K562 (cell line): ENCODE measurements around the gene SEC14L3. TPM values are rescaled to one million over a fixed set of nuclear protein-coding genes. Genes with fewer than 3 reads are reported as not detected.

Experiments
- BCLAF1 ChIP-seq, 2 experiments: fragments of 450-650 bp in 1 of 2; IDR thresholded peaks; 2 replicates each; pipeline ENCODE4 v1.6.1; 2011 to 2017; ENCODE audit warnings: low read depth in 2 of 2, antibody characterized with exemption in 1 of 2, borderline replicate concordance in 1 of 2, low read length in 1 of 2, mild to moderate bottlenecking in 1 of 2, mixed read lengths in 1 of 2; ENCODE audit not compliant: control insufficient read depth in 1 of 2
- CHD2 ChIP-seq: IDR thresholded peaks from 2 replicates; pipeline ENCODE4 v1.6.1; 2011; ENCODE audit warnings: low read depth, low read length
- KAT2B ChIP-seq: IDR thresholded peaks from one replicate; pipeline ENCODE4 v1.6.1; 2012; ENCODE audit warnings: low read depth, mild to moderate bottlenecking, control low read depth, inconsistent platforms, low read length, moderate library complexity
- KDM1A ChIP-seq, 2 experiments: fragments of 450-650 bp; IDR thresholded peaks; 2 replicates each; pipeline ENCODE4 v1.6.1; 2016; ENCODE audit warnings: mild to moderate bottlenecking in 2 of 2
- MITF ChIP-seq: IDR thresholded peaks from 2 replicates; pipeline ENCODE4 v1.6.1; 2014; ENCODE audit warnings: antibody characterized with exemption
- PHF21A ChIP-seq: fragments of 450-650 bp; IDR thresholded peaks from 2 replicates; pipeline ENCODE4 v1.6.1; 2017; ENCODE audit warnings: low read depth, borderline replicate concordance
- PHF8 ChIP-seq: fragments of 200-600 bp; sonication (generic); IDR thresholded peaks from 2 replicates; pipeline ENCODE4 v1.6.1; 2012; ENCODE audit warnings: mixed run types, mild to moderate bottlenecking, inconsistent platforms, low read length, moderate library complexity, borderline replicate concordance
- RFX5 ChIP-seq: IDR thresholded peaks from 2 replicates; pipeline ENCODE4 v1.6.1; 2011; ENCODE audit warnings: low read depth, mild to moderate bottlenecking, improper control_type of control experiment, low read length
- RNF2 ChIP-seq: sonication (generic); IDR thresholded peaks from 2 replicates; pipeline ENCODE4 v1.6.1; 2016
- SMAD4 ChIP-seq: fragments of 250-450 bp; sonication (Bioruptor Pico); conservative IDR thresholded peaks from 2 replicates; pipeline ENCODE4 v1.8.0; 2021; ENCODE audit warnings: inconsistent platforms, mild to moderate bottlenecking, moderate library complexity
- STAT5B ChIP-seq: fragments of 250-450 bp; sonication (Bioruptor Pico); IDR thresholded peaks from 2 replicates; pipeline ENCODE4 v1.8.0; 2021; ENCODE audit warnings: mild to moderate bottlenecking, inconsistent platforms
- STAT6 ChIP-seq: sonication (generic); formaldehyde crosslinking; IDR thresholded peaks from 2 replicates; pipeline ENCODE4 v1.8.1; 2023; ENCODE audit warnings: mild to moderate bottlenecking, missing genetic modification reagents
- TAF1 ChIP-seq: IDR thresholded peaks from 2 replicates; pipeline ENCODE4 v1.6.1; 2011; ENCODE audit warnings: mild to moderate bottlenecking, low read length, moderate library complexity; ENCODE audit not compliant: insufficient read depth, control insufficient read depth, severe bottlenecking; ENCODE audit errors: extremely low read depth
- TAF9B ChIP-seq: fragments of 450-650 bp; IDR thresholded peaks from 2 replicates; pipeline ENCODE4 v1.6.1; 2018; ENCODE audit warnings: mild to moderate bottlenecking; ENCODE audit not compliant: partially characterized antibody
- TFAP4 ChIP-seq: sonication (generic); formaldehyde crosslinking; IDR thresholded peaks from 2 replicates; pipeline ENCODE4 v1.8.0; 2022; ENCODE audit warnings: missing genetic modification reagents, mild to moderate bottlenecking, moderate library complexity, borderline replicate concordance
- XRCC3 ChIP-seq: fragments of 450-650 bp; IDR thresholded peaks from 2 replicates; pipeline ENCODE4 v1.6.1; 2017; ENCODE audit warnings: mild to moderate bottlenecking, moderate library complexity
- ZC3H11A ChIP-seq: IDR thresholded peaks from 2 replicates; pipeline ENCODE4 v1.6.1; 2012; ENCODE audit warnings: low read depth, low read length, improper control_type of control experiment
- ZFX ChIP-seq: sonication (generic); formaldehyde crosslinking; IDR thresholded peaks from 2 replicates; pipeline ENCODE4 v1.8.0; 2022; ENCODE audit warnings: mild to moderate bottlenecking, missing genetic modification reagents, moderate library complexity
- ZNF699 ChIP-seq: fragments of 250-450 bp; sonication (Bioruptor Pico); IDR thresholded peaks from 2 replicates; pipeline ENCODE4 v1.8.0; 2021; ENCODE audit warnings: mild to moderate bottlenecking, moderate library complexity; ENCODE audit not compliant: insufficient replicate concordance
- ZNF75A ChIP-seq: fragments of 450-650 bp; formaldehyde crosslinking; IDR thresholded peaks from 2 replicates; pipeline ENCODE4 v1.4.0; 2020; ENCODE audit warnings: mild to moderate bottlenecking
- polyA plus RNA-seq, 8 experiments: library from polyadenylated mRNA; depleted of rRNA in 4 of 8; stranded (reverse) in 5 of 8; unstranded in 3 of 8; fragments of >200 nt; fragmentation: Nextera tagmentation in 2 of 8; fragmentation: Illumina TruSeq in 1 of 8; extraction: Ambion mirVana in 2 of 8; extraction: Trizol in 1 of 8; gene quantifications; 2 replicates each; pipeline versions ENCODE4 v1.2.1 to v1.2.3, GENCODE V29; 2011 to 2014; ENCODE audit warnings: inconsistent platforms in 1 of 8, missing spikeins in 1 of 8
- total RNA-seq, 7 experiments: library from RNA; depleted of rRNA in 6 of 7; stranded (reverse); fragments of >200 nt in 6 of 7; fragmentation: Illumina TruSeq in 2 of 7; extraction: Trizol in 2 of 7; gene quantifications; 2 replicates each; pipeline versions ENCODE4 v1.2.1 to v1.2.3, GENCODE V29; 2011 to 2021; ENCODE audit warnings: low replicate concordance in 1 of 7

The SEC14L3 gene
- total and polyA plus RNA-seq, 9 of the 15 experiments (the other 6 are each of a cell fraction or from before 2014, with no cell fraction given): not detected

- TF ChIP-seq STAT6 (CRISPR knock-in tag) (no peak), SMAD4 (CRISPR knock-in tag) (peak; percentile 31; the same call in 1 of the 2 replicates), PHF8 (peak; percentile 50; the same call in 1 of the 2 replicates), ZNF75A (CRISPR knock-in tag) (no peak), TAF9B (no peak), KAT2B (no peak), ZNF699 (CRISPR knock-in tag) (no peak), TFAP4 (CRISPR knock-in tag) (peak; percentile 47; the same call in 1 of the 2 replicates), KDM1A (IDR thresholded peaks at IDR 0.05) (no peak; a peak in 1 of 4 replicates), RNF2 (no peak), STAT5B (CRISPR knock-in tag) (no peak), CHD2 (no peak), XRCC3 (no peak), ZC3H11A (no peak), TAF1 (peak; percentile 54), BCLAF1 (IDR thresholded peaks at IDR 0.05; ENCODE audit: borderline replicate concordance in 1 of 2, control insufficient read depth in 1 of 2, low read depth in 2 of 2, low read length in 1 of 2) (no peak), RFX5 (no peak), PHF21A (0 out of 2 replicates have a peak, but pooled peaks have one; percentile 19), ZFX (peak; percentile 51), MITF (no peak)
Measured at GRCh38 chr22:30425616-30426387, 46.0 kb downstream of the SEC14L3 start, which contains the start of gene MTFP1 (continued).
